Pancreas (tissue), 10 donors: ENCODE measurements around the gene ADAMTSL1. TPM values are rescaled to one million over a fixed set of nuclear protein-coding genes. Genes with fewer than 3 reads are reported as not detected.

ENCODE experiments used
- ATAC-seq, 4 donors: fragments of 200-7000 bp; cut with Tn5 transposase; one replicate each; pipeline versions ENCODE4 v1.8.0 to v1.9.1; 2020; ENCODE audit warnings: mild to moderate bottlenecking in 4 of 4, moderate library complexity in 4 of 4
- DNase-seq, 6 donors: peaks; one replicate each; pipeline ENCODE4 v3.0.0-alpha.2; 2020
- FAIRE-seq: peaks from 2 replicates; lab custom pipeline; 2012; peaks lifted over from hg19 to GRCh38; lab: Jason Lieb, UNC
- H3K27ac ChIP-seq, 4 donors: fragments of 200-600 bp; sonication (generic); 1 replicate in 3 of 4; 2 replicates in 1 of 4; pipeline versions ENCODE4 v1.5.0 to v1.8.0; 2020
- H3K27me3 ChIP-seq, 4 donors: fragments of 200-600 bp; one replicate each; pipeline ENCODE4 v1.8.0; 2021
- H3K36me3 ChIP-seq, 3 donors: fragments of 200-600 bp; sonication (generic) in 1 of 3; one replicate each; pipeline versions ENCODE4 v1.5.0 to v1.8.0; 2020 to 2021
- H3K4me1 ChIP-seq, 3 donors: fragments of 200-600 bp; one replicate each; pipeline ENCODE4 v1.8.0; 2021
- H3K4me3 ChIP-seq, 4 donors: fragments of 200-600 bp; sonication (generic) in 2 of 4; one replicate each; pipeline versions ENCODE4 v1.5.0 to v1.8.0; 2020 to 2021
- H3K9me3 ChIP-seq, 4 donors: fragments of 200-600 bp; one replicate each; pipeline ENCODE4 v1.8.0; 2021
- WGBS, 2 donors: extraction: QIAGEN DNeasy Blood & Tissue Kit; methylation state at CpG; one replicate each; pipeline ENCODE4 v1.1.7; 2013; 5-methylcytosine and 5-hydroxymethylcytosine counted together
- intact Hi-C, 3 donors: fragments of 100-400 bp; cut with DNase I; formaldehyde crosslinking; loops; one replicate each; pipeline versions ENCODE4 v1.11.1 to v1.14.2; 2022
- polyA plus RNA-seq, 2 donors: library from polyadenylated mRNA; stranded (reverse); fragments of 200-250 nt; gene quantifications; one replicate each; pipeline ENCODE4 v1.2.3, GENCODE V29; 2013
- total RNA-seq, 6 donors: library from RNA; stranded (reverse); fragmentation: NEBNext Ultra II Directional in 4 of 6; extraction: Animal tissue kit (Norgen Biotek cat#: 25700) in 4 of 6; gene quantifications; one replicate each; pipeline versions ENCODE4 v1.2.1 to v1.2.4, GENCODE V29; 2021 to 2023
- TF ChIP-seq, protein P1 (sequence below), 4 donors: fragments of 200-600 bp; sonication (generic) in 3 of 4; IDR thresholded peaks; one replicate each; pipeline versions ENCODE4 v1.5.0 to v1.8.0; 2021; ENCODE audit warnings: antibody characterized with exemption in 4 of 4
- donor health status: healthy with polysubstance abuse.
- donor health status: DM: no; HTN: no; CAD: no; lungs with moderate emphysema.
- donor health status: DM: no; HTN: no; CAD: no.
- donor health status: control.
- donor health status: control.
- donor health status: Bipolar disorder and iron deficiency.
- donor health status: DM: yes; HTN: yes; CAD: no.
- donor health status: DM: no; HTN: no; CAD: no.
- donor health status: DM: no; HTN: no; CAD: no.
- donor health status: DM: yes; HTN: yes; CAD: no.

Gene ADAMTSL1
- total and polyA plus RNA-seq, 8 donors, result 0.24 to 2.1 (median 0.67) TPM

DNA sequence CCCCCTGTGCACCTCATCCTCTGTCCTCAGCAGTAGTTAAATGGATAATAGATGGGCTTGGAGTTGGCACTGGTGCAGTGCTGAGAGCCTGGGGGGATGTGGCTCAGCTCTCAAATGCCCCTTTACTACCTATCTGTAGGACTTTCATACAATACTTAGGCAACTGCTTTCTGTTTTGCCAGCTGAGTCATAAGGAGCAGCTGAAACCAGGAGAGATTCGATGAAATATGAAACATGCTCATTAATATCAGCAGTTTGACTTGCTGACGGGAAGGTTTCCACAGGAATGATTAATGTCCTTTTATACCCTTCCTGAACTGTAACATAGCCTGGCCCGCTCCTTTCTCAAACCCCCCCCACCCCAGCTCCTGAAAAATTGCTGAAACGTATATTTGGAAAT lies 416.4 kb downstream of the ADAMTSL1 start:
- intact Hi-C loops, result no loop called here

DNA sequence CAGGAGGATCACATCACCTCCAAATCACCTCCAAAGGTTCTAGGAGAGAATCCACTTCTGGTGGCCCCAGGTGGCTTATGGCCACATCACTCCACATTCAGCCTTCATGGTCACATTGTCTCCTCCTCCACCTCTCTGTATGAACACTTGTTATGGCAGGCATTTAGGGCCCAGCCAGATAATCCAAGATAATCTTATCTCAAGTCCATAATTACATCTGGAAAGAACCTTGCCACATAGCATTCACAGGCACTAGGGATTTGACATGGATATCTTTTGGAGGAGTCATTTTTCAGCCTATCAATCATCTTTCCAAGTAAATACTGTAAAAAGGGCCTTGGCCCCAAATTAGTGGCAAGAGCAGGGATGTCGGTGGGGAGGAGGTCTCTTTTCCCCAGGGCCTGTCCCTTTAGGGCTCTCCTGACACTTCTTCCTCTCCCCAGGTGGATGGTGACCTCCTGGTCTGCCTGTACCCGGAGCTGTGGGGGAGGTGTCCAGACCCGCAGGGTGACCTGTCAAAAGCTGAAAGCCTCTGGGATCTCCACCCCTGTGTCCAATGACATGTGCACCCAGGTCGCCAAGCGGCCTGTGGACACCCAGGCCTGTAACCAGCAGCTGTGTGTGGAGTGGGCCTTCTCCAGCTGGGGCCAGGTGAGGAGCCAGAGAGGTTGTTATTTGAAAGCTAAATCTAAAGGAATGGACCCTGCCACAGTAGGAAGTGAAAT lies 418.2 kb downstream of the ADAMTSL1 start:
- 83% methylated on average over 5 of the region's 5 CpGs for WGBS, 2 donors
- H3K4me3 ChIP-seq, result no peak overlapping the region
- DNase-seq (no peak), FAIRE-seq (no peak), ATAC-seq (no peak)
- H3K4me1 ChIP-seq, result no peaks in the 10 kb centered on the region
- no peaks in the 10 kb centered on the region for H3K9me3 ChIP-seq
- no peak overlapping the region for H3K27ac ChIP-seq
- no peaks in the 10 kb centered on the region for H3K27me3 ChIP-seq
- intact Hi-C loops, result no loop called here
- TF ChIP-seq, protein P1, sequence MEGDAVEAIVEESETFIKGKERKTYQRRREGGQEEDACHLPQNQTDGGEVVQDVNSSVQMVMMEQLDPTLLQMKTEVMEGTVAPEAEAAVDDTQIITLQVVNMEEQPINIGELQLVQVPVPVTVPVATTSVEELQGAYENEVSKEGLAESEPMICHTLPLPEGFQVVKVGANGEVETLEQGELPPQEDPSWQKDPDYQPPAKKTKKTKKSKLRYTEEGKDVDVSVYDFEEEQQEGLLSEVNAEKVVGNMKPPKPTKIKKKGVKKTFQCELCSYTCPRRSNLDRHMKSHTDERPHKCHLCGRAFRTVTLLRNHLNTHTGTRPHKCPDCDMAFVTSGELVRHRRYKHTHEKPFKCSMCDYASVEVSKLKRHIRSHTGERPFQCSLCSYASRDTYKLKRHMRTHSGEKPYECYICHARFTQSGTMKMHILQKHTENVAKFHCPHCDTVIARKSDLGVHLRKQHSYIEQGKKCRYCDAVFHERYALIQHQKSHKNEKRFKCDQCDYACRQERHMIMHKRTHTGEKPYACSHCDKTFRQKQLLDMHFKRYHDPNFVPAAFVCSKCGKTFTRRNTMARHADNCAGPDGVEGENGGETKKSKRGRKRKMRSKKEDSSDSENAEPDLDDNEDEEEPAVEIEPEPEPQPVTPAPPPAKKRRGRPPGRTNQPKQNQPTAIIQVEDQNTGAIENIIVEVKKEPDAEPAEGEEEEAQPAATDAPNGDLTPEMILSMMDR (IDR thresholded peaks at IDR 0.05), result no peak
- no peaks in the 10 kb centered on the region for H3K36me3 ChIP-seq

More for the DNA sequence above, 416.4 kb downstream of the ADAMTSL1 start:
- WGBS, 2 donors, result 39 to 42% methylated on average over 4 of the region's 4 CpGs
- Histone ChIP-seq H3K27ac (no peak overlapping the region), H3K27me3 (no peaks in the 10 kb centered on the region), H3K4me3 (no peak overlapping the region), H3K4me1 (no peaks in the 10 kb centered on the region), H3K36me3 (no peaks in the 10 kb centered on the region), H3K9me3 (no peaks in the 10 kb centered on the region)
- ATAC-seq (peak in 1 of 4 donors; percentile 32), DNase-seq (no peak), FAIRE-seq (no peak)
- TF ChIP-seq, protein P1 (IDR thresholded peaks at IDR 0.05), result no peak

DNA sequence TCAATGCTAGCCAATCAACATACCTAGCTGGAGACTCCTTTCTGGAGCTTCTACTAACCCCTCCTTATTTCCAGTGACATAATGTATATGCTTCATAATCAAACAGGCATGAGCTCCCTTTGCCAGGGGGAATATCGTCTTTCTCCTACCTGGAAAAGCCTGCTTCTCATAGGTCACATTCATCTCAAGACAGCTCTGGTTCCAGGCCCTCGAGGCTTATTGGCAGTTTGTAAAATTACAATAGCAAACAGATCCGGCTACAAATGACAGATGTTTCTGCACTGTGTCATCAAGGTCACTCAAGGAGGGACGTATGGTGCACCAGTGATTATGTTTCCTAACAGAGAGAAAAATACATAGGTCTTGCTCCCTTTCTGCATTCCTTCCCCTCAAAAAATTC lies 419.1 kb downstream of the ADAMTSL1 start:
- DNase-seq (no peak), ATAC-seq (no peak), FAIRE-seq (no peak)
- no peaks in the 10 kb centered on the region for H3K27me3 ChIP-seq
- H3K4me3 ChIP-seq, result no peak overlapping the region
- TF ChIP-seq, protein P1 (IDR thresholded peaks at IDR 0.05), result no peak
- H3K9me3 ChIP-seq, result no peaks in the 10 kb centered on the region
- no peak overlapping the region for H3K27ac ChIP-seq
- no peaks in the 10 kb centered on the region for H3K36me3 ChIP-seq
- no peaks in the 10 kb centered on the region for H3K4me1 ChIP-seq
- intact Hi-C loops, result no loop called here
- WGBS, 2 donors, result 50% methylated on average over 4 of the region's 4 CpGs

DNA sequence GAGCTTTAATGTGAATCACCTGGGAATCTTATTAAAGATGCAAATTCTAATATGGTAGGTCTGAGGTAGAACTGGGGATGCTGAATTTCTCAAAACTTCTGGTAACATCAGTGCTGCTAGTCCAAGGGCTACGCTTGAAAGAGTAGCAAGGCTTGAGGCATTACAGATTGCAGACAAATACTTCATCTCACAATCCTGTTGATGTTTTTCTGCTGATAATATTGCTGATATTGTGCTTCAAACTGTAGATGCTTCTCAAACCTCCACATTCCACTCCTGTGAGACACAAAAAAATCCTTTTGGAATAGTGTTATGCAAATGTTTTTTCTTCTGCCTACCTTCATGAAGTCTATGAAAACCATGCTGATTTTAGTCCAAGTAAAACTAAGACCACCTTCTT lies 419.5 kb downstream of the ADAMTSL1 start:
- 76 to 84% methylated on average over 1 of the region's 1 CpG for WGBS, 2 donors
- TF ChIP-seq, protein P1 (IDR thresholded peaks at IDR 0.05), result no peak
- Histone ChIP-seq H3K9me3 (no peaks in the 10 kb centered on the region), H3K4me1 (no peaks in the 10 kb centered on the region), H3K27ac (no peak overlapping the region), H3K27me3 (no peaks in the 10 kb centered on the region), H3K36me3 (no peaks in the 10 kb centered on the region), H3K4me3 (no peak overlapping the region)
- FAIRE-seq (no peak), ATAC-seq (no peak), DNase-seq (no peak)
- intact Hi-C loops, result no loop called here

DNA sequence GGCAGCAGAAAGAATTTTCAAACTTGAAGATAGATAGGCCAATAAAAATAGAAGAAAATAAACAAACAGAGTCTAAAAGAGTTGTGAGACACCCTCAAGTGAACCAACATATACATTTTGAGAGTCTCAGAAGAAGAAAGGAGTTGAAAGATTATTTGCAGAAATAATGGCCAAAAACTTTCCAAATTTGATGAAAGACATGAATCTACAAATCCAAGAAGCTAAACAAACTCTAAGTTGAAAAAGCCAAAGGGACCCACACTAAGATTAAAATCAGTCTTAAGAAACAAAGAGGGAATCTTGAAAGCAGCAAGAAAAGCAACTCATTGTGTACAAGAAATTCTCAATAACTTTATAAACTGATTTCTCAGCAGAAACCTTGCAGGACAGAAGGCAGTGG lies 422.1 kb downstream of the ADAMTSL1 start:
- FAIRE-seq (no peak), ATAC-seq (no peak), DNase-seq (no peak)
- Histone ChIP-seq H3K4me3 (no peak overlapping the region), H3K9me3 (no peaks in the 10 kb centered on the region), H3K4me1 (no peaks in the 10 kb centered on the region), H3K27ac (no peak overlapping the region), H3K27me3 (no peaks in the 10 kb centered on the region), H3K36me3 (no peaks in the 10 kb centered on the region)
- TF ChIP-seq, protein P1 (IDR thresholded peaks at IDR 0.05), result no peak
- intact Hi-C loops, result no loop called here
